ENCODE data around the gene DLEC1. TPM values are rescaled to one million over a fixed set of nuclear protein-coding genes. Genes with fewer than 3 reads are reported as not detected.
A peak's percentile ranks its signal among the peaks of the same experiment; 100 is the strongest.

The DLEC1 gene
- total and polyA plus RNA-seq, 2 experiments from 2014 or later = 0.31 to 0.66 TPM

GRCh38 chr3:38137615-38138348 is 98.8 kb downstream of the DLEC1 start:
- Mint-ChIP-seq H3K4me1 (peaks cover 30% of the 10 kb centered on the region), H3K9me3 (no peaks in the 10 kb centered on the region; the same call in 1 of the 3 replicates), H3K27ac (peak overlapping the region; percentile 75), H3K27me3 (ENCODE audit: insufficient read depth, low read depth, poor library complexity) (peaks cover 21% of the 10 kb centered on the region), H3K4me3 (peak overlapping the region; percentile 92), H3K36me3 (ENCODE audit: low read depth) (peaks cover 45% of the 10 kb centered on the region)
- Histone ChIP-seq H3K4me1 (ENCODE audit: insufficient read depth) (peaks cover 26% of the 10 kb centered on the region), H2AFZ (peak overlapping the region; percentile 99), H3K36me3 (ENCODE audit: insufficient read depth) (peaks cover 9% of the 10 kb centered on the region), H3K27ac (ENCODE audit: low read depth) (peak overlapping the region; percentile 83), H3K9me2 (ENCODE audit: insufficient read depth) (no peaks in the 10 kb centered on the region), H3K4me3 (peak overlapping the region; percentile 93), H3F3A (replicated peaks; ENCODE audit: low read depth) (peaks cover 13% of the 10 kb centered on the region), H3K79me2 (replicated peaks; ENCODE audit: insufficient read depth) (peaks cover 25% of the 10 kb centered on the region), H3K4me2 (peak overlapping the region; percentile 85), H3K27me3 (ENCODE audit: insufficient read depth) (no peaks in the 10 kb centered on the region), H4K20me1 (replicated peaks; ENCODE audit: insufficient read depth) (peaks cover 16% of the 10 kb centered on the region; the same call in 1 of the 2 replicates)
- TF ChIP-seq, protein P1, sequence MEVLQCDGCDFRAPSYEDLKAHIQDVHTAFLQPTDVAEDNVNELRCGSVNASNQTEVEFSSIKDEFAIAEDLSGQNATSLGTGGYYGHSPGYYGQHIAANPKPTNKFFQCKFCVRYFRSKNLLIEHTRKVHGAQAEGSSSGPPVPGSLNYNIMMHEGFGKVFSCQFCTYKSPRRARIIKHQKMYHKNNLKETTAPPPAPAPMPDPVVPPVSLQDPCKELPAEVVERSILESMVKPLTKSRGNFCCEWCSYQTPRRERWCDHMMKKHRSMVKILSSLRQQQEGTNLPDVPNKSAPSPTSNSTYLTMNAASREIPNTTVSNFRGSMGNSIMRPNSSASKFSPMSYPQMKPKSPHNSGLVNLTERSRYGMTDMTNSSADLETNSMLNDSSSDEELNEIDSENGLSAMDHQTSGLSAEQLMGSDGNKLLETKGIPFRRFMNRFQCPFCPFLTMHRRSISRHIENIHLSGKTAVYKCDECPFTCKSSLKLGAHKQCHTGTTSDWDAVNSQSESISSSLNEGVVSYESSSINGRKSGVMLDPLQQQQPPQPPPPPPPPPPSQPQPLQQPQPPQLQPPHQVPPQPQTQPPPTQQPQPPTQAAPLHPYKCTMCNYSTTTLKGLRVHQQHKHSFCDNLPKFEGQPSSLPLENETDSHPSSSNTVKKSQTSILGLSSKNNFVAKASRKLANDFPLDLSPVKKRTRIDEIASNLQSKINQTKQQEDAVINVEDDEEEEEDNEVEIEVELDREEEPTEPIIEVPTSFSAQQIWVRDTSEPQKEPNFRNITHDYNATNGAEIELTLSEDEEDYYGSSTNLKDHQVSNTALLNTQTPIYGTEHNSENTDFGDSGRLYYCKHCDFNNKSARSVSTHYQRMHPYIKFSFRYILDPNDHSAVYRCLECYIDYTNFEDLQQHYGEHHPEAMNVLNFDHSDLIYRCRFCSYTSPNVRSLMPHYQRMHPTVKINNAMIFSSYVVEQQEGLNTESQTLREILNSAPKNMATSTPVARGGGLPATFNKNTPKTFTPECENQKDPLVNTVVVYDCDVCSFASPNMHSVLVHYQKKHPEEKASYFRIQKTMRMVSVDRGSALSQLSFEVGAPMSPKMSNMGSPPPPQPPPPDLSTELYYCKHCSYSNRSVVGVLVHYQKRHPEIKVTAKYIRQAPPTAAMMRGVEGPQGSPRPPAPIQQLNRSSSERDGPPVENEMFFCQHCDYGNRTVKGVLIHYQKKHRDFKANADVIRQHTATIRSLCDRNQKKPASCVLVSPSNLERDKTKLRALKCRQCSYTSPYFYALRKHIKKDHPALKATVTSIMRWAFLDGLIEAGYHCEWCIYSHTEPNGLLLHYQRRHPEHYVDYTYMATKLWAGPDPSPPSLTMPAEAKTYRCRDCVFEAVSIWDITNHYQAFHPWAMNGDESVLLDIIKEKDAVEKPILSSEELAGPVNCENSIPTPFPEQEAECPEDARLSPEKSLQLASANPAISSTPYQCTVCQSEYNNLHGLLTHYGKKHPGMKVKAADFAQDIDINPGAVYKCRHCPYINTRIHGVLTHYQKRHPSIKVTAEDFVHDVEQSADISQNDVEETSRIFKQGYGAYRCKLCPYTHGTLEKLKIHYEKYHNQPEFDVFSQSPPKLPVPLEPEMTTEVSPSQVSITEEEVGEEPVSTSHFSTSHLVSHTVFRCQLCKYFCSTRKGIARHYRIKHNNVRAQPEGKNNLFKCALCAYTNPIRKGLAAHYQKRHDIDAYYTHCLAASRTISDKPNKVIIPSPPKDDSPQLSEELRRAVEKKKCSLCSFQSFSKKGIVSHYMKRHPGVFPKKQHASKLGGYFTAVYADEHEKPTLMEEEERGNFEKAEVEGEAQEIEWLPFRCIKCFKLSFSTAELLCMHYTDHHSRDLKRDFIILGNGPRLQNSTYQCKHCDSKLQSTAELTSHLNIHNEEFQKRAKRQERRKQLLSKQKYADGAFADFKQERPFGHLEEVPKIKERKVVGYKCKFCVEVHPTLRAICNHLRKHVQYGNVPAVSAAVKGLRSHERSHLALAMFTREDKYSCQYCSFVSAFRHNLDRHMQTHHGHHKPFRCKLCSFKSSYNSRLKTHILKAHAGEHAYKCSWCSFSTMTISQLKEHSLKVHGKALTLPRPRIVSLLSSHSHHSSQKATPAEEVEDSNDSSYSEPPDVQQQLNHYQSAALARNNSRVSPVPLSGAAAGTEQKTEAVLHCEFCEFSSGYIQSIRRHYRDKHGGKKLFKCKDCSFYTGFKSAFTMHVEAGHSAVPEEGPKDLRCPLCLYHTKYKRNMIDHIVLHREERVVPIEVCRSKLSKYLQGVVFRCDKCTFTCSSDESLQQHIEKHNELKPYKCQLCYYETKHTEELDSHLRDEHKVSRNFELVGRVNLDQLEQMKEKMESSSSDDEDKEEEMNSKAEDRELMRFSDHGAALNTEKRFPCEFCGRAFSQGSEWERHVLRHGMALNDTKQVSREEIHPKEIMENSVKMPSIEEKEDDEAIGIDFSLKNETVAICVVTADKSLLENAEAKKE (CRISPR knock-in tag; IDR thresholded peaks at IDR 0.05) = no peak
- TF ChIP-seq EZH2 (IDR thresholded peaks at IDR 0.05; ENCODE audit: low read depth, unreplicated experiment) (no peak), CTCF (conservative IDR thresholded peaks at IDR 0.05; ENCODE audit: low read depth in 2 of 2) (peak; percentile 32 to 38; a peak in 2 of 4 replicates), ETS1 (IDR thresholded peaks at IDR 0.05) (no peak), STAT1 (IDR thresholded peaks at IDR 0.05; ENCODE audit: unreplicated experiment) (no peak)
- DNase-seq (ENCODE audit: low spot score) = peak; percentile 62
- peak; percentile 8 for ATAC-seq

Measured in GM23338 (cell line).